ENCODE data around the gene AP2B1.

Gene AP2B1

DNA sequence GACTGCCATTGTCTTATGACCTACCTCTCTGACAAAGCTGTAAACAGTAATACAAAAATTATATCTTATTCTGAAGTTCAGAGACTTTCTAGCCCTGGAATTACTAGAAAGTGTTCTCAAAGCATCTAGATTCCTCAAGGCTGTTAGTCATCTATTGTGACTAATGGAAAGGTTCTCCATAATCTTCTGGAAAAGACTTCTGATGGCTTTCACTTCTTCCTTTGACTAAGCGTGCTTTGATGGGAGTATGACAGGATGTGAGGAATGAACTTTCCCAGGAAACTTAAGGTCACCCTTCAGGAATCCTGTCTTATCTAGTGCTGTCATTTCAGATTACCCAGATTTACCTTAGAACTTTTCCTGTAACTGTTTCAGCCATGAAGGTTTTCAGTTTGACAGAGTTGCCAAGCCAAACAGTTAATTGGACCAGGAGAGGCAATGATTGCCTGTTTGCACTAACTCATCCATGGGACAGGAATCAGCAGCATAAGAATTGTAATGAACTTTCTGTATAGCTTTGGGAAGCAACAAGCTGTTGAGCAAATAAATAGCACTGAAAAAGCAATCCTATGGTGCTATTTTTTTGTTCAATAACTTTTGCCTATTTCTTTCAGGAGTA, 43.5 kb downstream of the AP2B1 start:
- peak; percentile 89 for DNase-seq (ENCODE audit: low read depth)

DNA sequence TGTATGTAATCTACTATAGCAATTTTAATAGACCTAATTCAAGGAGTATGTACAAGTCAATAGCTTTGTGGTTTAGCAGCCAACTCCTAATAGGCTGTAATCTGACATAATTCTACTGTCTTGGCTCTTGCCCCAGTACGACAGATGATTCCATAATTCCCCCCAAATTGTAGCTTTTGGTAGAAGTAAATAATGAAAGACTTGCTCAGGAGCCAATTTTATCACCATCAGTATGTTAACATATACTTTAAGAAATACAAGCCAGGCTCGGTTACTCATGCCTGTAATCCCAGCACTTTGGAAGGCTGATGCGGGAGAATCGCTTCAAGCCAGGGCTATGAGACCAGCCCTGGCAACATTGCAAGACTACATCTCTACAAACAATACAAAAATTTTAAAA, 53.9 kb downstream of the AP2B1 start:
- no peak for DNase-seq (ENCODE audit: low read depth)

DNA sequence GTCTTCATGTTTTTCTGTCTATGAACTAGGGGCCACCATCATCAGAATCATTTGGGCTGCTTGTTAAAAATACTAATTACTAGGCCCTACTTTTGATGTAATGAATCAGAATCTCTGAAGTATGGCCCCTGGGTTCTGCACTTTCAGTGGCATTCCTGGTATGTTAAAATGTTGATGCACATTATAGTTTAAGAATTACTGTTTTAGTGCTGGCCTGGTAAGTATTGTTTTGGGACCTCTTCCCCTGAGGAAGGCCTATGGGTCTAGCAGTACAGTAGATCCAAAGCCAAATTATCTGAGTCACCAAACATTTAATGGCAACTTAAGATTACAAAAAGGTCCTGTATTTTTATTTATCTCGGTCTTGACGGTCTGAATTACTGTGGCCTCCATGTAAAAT, 58.8 kb downstream of the AP2B1 start:
- DNase-seq (ENCODE audit: low read depth): no peak

DNA sequence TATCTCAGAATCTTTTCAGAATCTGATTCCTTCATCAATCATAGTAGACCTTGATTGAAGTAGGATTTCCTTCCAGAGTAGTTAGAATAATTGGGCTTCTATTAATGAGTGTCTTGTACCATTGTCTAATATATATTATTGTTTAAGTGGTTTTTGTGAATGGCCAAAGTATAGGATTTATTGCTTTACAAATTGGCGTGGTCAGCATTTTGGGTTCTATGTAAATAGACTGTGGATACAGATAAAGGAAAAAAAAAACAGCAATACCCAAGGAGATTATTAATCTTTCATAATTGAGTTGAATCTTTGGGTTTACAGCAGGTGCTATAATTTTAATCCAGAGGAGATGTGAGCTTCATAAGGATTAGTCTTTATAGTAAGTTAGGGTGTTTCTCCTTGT, 64.3 kb downstream of the AP2B1 start:
- no peak for DNase-seq (ENCODE audit: low read depth)

DNA sequence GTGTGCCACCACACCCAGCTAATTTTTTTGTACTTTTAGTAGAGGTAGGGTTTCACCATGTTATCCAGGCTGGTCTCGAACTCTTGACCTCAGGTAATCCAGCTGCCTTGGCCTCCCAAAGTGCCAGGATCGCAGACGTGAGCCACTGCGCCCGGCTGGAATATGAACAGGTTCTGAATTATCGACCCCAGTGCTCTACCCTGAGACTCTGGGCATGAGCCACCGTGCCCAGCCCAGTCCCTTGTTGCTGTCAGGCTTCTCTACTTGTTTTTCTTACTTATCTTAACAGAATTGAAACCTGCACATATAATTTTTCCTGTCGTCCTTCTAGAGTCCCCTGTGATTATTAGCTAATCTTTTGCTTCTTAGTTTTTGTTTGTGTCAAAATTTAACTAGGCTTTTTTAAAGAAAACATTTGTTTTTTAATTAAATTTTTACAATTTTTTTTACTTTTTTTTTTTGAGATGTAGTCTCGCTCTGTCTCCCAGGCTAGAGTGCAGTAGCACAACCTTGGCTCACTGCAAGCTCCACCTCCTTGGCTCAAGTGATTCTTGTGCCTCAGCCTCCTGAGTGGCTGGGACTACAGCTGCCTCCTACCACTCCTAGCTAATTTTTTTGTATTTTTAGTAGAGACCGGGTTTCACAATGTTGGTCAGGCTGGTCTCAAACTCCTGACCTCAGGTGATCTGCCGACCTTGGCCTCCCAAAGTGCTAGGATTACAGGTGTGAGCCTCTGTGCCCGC, 66.7 kb downstream of the AP2B1 start:
- DNase-seq (ENCODE audit: low read depth): no peak

DNA sequence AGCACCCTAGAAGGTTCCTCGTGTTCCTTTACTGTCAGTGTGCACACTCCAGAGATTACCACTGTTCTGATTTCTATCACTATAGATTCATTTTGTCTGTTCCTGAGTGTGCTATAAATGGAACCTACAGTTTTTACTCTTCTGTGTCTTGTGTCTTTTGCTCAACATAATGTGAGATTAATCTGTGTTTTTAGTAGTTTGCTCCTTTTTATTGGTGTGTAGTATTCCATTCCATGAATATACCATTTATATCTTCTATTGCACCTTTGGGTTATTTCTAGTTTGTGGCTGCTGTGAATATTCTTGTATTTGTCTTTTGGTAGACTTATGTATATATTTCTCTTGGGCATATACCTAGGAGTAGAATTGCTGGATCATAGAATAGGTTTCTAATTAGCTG, 68.2 kb downstream of the AP2B1 start:
- DNase-seq (ENCODE audit: low read depth): no peak

DNA sequence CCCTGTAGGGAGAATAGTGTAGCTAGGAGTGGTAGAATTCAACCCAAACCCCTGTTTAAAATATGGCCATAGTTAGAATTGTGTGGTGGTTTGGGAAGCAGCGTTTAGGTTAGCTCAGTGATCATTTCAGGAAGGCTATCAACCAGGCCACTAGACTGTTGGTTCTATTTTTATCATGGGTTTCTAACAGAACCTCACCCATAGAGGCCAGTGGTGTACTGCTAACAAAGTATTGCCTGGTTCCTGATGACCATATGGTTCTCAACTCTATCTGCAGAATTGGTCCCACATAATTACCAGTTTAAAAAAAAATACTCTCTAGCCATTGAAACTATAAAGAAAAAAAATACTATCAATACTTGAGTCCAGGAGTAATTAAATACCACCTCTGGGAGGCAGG, 73.8 kb downstream of the AP2B1 start:
- DNase-seq (ENCODE audit: low read depth): no peak

DNA sequence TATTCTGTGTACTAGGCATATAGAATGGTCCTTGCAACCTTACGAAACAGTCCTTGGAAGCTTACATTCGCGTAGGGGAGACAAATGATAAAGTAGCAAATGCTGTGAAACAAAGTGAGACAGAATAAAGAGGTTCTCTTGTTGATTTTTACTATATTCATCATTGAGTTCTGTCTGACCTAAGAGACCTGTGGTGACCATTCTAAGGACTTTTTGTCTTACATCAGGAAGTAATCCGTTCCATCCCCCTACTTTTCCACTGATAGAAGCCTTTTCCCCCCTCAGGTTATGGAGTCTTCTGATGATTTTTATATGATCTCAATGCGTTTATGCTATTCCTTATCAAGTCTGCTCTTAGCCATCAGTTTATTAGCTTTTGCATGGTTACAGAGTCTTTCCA, 77.6 kb downstream of the AP2B1 start:
- DNase-seq (ENCODE audit: low read depth): no peak

DNA sequence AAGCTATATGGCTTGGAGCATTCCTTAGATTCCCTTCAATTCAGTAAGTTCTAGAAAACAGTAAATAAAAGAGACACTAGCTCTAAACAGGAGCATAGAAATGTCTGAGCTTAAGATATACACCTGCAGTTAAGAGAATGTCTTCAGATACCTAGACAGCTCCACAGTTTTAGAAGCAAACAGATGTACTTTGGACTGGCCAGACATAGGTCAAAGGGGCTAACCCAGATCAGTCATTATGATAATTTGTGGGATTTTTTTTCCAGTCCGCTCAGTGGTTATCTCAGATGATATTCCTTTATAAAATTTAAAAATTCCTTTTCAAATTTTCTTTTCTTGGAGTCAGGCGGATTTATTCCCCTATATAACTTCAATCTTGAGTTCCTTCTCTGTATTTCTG, 78.5 kb downstream of the AP2B1 start:
- DNase-seq (ENCODE audit: low read depth): no peak

DNA sequence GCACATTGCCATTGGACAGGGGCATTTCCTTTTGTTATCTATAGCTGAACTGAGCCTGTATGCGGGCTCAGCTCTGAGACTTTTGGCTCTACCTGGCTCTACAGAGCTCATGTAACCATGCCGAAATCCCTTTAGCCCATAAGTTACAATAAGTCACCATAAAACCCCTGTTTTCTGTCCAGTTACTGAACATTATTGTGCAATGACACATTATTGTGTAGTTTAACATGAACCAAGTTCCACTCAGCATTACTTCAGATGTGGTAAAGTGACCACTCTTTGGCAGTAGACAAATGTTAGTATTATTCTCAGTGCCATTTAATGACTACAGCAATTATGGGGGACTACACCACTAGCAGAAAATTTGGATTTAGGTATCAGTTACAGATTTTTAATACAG, 78.9 kb downstream of the AP2B1 start:
- no peak for DNase-seq (ENCODE audit: low read depth)

DNA sequence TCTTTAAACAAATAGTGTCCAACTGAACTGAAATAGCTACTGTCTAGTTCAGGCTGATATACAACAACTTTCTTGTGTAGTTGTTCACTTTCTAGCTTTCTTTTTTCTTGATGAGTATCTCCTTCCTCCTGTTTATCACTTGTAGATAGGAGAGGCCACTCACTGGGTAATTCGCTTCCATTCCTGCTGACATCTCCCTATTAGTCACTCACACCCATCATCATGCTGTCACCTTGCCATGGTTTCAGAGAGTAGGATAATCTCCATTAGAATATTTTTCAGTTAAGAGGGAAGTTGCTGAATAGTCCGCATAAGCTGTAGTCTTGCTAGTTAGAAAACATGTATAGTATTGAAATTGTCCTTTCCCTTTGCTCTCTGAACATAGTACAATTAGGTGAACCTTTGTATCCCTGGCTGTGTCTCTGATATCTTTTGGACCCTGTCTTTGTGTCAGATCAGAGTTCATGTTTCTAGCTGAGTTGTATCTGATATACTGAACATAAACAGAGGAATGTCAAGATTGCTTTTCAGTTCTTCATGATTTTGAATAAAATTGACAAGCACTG, 79.9 kb downstream of the AP2B1 start:
- peak; percentile 46 for DNase-seq (ENCODE audit: low read depth)

DNA sequence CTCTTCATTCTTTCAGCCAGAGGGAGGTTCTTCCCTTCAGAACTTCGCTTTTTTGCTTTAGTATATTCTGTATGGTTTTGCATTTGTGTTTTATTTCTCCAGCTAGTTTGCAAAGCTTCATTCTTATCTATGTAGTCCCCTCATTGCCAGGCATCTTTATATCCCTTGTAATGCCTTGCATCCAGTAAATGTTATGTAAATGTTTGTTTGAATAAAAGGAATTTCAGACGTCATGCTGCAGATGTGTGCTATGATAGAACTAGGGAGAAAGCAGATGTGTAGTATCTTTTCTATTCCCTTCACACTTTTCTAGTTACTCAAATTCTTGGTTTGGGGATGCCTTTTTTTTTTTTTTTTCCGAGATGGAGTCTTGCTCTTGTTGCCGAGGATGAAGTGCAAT, 81.7 kb downstream of the AP2B1 start:
- DNase-seq (ENCODE audit: low read depth): no peak

DNA sequence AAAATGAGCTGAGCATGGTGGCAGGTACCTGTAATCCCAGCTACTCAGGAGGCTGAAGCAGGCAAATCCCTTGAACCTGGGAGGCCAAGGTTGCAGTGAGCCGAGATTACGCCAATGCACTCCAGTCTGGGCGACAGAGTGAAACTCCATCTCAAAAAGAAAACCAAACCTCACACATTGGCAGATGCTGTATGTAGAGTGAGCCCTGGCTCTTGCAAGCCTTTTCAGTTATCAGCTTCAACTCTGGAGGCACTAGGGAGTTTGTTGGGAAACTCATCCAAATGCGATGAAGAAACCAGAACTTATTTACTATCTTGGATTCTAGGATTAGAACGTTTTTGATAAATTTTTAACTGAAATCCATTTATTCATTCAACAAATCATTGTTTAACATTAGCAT, 87.4 kb downstream of the AP2B1 start:
- DNase-seq (ENCODE audit: low read depth): no peak

DNA sequence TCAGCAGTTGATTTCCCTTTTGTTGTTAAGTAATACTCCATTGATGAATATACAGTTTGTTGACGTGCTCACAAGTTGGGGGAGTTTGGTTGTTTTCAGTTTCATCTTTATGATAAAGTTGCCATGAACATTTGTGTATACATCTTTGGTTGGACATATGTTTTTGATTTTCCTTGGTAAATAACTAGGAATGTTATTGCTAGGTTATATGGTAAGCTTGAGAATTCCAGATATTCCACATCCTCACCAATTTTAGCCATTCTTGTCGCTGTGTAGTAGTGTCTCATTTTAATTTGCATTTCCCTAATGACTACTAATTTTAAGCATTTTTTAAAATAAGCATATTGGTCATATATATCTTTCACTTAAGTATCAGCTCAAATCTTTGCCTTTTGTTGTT, 89.3 kb downstream of the AP2B1 start:
- no peak for DNase-seq (ENCODE audit: low read depth)

DNA sequence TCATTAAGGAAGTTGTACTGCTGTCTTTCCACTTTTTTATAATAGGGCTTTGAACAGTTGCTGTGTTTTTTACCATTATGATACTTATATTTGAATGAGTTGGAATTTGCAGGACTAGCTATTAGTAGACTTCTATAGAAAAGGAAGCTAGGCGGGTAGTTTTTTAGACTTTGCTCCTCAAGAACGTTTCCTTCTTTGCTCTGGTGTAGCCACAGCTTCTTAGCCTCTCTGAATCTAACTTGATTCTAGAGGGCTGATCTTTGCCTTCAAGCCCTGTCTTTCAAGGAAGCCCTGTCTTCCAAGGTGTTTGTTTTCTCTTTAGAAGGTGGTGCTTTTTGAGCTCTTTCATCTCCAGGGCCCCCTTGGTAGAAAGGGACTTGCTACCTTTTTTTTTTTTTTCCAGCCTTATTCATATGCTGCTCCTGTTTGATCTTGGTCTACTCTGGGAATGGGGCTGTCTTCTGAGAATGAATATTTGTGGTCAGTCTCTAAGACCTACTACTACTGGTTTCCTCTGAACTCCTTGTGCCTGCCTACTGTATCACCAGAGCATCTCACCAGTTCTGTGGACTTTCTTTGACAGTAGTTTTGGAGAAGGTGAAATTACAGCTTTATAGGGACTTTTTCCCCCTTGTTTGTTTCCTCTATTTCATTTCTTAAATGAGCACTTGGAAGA, 92.0 kb downstream of the AP2B1 start:
- no peak for DNase-seq (ENCODE audit: low read depth)

DNA sequence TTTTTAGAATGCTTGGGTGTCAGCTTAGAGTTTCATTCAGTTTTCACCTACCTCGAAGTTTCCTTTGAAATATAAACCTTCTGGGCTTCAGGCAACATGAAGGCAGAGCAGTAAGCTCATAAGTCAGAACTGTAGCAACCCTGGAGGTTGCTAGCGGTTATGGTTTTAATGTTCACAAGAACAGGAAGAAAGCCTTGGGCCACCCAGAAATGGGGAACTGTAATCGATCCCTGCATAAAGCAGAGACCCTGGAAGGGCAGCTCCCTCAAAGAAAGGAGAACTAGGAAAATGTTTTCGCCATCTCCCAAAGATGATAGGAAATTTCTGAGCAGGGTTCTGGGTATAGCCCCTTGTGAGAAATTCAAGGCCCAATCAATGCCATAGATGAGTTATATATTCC, 96.5 kb downstream of the AP2B1 start:
- no peak for DNase-seq (ENCODE audit: low read depth)

DNA sequence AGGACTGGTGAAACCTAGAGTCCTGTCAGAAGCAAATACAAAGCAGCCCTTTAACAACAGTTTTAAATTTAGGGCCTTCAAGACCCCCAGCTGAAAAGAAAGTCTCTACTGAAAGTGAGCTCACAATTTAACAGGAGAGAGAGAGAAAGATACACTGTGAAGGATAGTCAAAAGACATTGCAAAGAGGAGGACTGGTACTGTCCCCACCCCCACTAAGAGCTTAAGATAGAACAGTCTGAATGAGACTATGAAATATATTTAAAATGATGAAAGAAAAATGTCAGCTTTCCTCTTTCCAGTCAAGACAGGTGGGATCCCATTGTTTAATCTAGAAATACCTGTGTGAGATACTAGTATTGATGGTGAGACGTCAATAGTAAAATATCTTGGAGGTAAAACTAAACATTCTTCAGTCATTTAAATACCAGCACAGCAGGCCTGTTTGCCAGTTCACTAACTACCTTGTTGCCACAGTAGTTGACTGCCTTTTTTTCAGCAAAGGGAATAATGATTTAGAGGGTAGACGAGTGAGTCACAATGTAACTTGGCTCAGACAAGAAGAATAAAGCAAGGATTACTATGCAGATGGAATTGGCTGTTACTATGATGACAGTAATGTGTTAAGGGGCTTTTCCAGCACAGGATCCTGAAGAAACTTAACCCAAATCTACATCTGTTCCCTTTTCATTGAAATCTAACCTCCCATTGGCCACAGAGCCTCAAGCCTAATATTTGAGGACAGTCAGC, 97.1 kb downstream of the AP2B1 start:
- peak; percentile 8 for DNase-seq (ENCODE audit: low read depth)

DNA sequence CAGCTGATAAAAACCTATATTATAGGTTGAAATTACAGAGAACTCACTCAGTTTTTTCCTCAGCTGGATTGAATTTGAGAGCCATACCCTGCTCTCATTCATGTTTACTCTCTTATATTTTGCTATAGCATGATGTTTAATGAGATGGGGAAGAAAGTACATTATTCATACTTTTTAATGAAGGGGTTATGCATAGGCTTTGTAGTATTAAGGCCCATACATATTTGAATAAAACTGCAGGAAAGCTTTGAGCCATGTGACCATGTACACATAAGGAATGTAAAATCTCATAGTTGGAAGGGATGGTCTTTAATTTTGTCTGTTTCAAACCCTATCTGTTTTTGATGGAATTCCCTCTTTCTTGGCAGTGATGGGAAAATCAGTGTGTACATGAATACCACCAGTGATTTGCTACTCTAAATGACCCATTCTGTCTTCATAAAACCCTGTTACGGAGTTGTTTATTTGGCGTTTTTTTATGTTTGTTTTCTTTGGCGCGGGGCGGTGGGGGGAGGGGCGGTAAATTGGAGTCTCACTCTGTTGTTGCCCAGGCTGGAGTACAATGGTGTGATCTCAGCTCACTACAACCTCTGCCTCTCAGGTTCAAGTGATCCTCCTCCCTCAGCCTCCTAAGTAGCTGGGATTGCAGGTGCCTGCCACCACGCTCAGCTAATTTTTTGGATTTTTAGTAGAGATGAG, 105.5 kb downstream of the AP2B1 start:
- no peak for DNase-seq (ENCODE audit: low read depth)

DNA sequence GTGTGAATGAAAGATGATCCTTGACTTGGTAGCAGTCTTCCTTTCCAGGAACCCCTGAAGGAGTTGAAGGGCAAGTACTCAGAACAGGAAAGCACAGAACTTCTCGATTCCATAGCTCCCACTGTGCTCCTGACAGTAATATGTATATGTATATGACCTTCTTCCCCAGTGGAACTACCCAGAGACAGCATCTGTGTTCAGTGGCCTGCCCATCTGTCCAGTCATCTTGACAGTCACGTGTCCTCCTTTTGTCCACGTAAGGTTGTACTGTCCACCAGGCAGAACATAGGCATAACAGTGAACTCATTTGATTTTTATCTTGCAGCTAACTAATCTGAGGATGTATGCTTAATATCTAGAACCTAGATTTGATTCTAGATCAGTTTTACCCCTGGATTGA, 106.5 kb downstream of the AP2B1 start:
- DNase-seq (ENCODE audit: low read depth): no peak

DNA sequence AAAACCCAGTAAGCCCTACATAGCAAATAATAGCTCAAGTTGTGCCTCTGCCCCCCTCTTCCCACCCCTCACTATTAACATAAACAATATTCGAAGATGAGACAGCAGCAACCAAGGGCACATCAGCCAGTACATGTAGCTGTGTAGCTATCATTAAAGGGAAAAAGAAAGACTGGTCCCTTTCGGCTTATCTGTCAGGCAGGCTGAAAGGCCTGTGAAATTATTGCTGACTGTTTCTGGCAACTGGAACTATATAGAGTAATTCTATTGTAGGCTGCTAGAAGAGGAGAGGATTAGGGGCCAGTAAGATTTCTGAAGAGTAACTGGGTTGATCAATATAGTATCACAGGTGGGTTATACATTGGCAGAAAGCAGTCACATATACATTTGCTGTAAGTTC, 107.8 kb downstream of the AP2B1 start:
- no peak for DNase-seq (ENCODE audit: low read depth)

DNA sequence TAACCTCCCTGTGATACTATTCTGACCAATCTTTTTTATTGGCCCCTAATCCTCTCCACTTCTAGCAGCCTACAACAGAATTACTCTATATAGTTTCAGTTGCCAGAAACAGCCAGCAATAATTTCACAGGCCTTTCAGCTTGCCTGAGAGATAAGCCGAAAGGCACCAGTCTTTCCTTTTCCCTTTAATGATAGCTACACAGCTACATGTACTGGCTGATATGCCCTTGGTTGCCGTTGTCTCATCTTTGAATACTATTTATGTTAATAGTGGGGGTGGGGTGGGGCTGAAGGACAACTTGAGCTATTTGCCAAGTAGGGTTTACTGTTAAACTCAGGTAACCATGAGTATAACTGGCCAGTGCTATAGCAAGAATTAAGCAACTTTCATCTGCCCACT, 108.5 kb downstream of the AP2B1 start:
- no peak for DNase-seq (ENCODE audit: low read depth)

DNA sequence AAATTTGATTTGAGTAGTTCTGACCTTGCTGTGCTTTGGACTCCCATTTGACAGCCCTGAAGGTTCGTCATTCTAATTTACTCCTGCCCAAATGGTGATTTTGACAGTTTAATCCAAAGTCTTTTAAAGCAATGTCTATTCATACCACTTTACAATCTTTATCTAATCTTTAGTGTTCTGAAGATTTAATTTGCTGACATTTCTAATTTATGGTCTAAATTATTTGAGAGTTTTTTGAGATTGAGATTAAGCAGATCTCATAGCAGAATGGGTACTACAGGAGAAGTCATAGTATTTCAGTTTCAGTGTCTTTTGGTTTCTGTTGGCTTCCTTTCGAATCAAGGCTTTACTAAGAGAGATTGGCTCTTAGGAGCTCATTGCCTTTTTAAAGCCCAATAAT, 111.7 kb downstream of the AP2B1 start:
- DNase-seq (ENCODE audit: low read depth): no peak
